Dermis microvascular lymphatic vessel endothelial cell (primary cell): ENCODE measurements around the gene SUN5. TPM values are rescaled to one million over a fixed set of nuclear protein-coding genes. Genes with fewer than 3 reads are reported as not detected.

Source experiments
- DNase-seq, 2 donors: peaks; one replicate each; pipeline versions ENCODE4 v3.0.0 to v3.0.0-alpha.2; 2010; ENCODE audit warnings: low read depth in 2 of 2
- total RNA-seq: library from RNA; depleted of rRNA; stranded (reverse); fragments of >200 nt; gene quantifications from 2 replicates; pipeline ENCODE4 v1.2.1, GENCODE V29; 2014

The SUN5 gene
- total RNA-seq, 1 donor from 2014 or later: not detected

DNA sequence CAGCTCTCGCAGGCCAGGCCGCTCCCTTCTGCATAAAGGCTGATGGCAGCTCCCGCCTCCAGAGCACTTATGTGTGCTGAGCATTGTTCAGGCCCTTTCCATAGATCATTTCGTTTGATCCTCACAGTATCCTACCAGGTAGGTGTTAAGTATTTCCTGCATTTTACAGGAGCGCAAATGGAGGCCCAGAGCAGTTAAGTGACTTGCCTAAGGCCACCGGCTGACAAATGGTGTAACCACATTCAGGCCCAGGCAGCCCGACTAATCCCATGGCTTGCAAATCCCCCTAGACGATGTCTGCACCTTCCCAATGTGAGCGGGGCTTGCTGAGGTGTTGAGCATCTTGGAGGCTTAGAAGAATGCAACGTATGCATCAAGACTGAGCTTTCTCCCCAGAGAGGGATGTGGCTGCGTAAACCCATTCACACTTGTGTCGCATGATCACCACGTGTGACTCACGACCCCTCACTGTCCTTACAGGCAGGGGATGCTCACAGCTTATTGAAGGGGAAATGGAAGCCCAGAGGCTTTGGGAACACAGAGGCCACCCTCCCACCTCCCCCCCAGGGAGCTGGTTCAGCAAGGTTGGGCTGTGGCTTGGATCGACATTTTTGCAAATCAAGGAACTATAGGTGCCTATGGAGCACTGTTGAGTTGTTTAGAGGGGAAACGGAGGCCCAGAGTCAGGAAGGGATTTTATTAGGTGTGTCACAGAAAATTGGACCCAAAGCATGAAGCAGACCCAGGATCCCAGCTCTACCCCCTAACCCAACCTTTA lies 10.3 kb upstream of the SUN5 start:
- DNase-seq: no peak

DNA sequence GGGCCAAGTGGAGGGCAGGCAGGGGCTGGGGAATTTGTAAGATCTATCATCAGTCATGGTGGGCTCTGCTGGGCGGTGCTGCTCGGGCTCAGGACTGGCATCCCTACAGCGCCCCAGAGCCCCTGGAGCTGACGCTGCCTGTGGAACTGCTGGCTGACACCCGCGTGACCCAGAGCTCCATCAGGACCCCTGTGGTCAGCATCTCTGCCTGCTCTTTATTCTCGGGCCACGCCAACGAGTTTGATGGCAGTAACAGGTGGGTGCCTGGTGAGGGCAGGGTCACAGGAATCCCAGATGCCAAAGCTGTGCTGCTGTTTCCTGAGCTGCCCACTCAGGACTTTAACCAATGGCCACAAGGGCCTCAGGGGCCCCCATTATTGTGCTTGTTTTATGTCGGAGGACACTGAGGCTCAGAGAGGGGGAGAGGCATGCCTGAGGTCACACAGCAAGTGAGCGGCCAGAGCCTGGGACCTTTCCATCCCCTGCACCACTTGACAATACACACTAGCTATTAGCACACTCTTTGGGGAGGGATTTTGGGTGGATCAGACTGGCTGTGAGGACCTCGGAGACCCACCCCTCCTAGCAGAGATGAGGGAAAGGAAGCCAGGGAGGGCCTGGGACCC lies 9.6 kb upstream of the SUN5 start:
- DNase-seq: no peak

DNA sequence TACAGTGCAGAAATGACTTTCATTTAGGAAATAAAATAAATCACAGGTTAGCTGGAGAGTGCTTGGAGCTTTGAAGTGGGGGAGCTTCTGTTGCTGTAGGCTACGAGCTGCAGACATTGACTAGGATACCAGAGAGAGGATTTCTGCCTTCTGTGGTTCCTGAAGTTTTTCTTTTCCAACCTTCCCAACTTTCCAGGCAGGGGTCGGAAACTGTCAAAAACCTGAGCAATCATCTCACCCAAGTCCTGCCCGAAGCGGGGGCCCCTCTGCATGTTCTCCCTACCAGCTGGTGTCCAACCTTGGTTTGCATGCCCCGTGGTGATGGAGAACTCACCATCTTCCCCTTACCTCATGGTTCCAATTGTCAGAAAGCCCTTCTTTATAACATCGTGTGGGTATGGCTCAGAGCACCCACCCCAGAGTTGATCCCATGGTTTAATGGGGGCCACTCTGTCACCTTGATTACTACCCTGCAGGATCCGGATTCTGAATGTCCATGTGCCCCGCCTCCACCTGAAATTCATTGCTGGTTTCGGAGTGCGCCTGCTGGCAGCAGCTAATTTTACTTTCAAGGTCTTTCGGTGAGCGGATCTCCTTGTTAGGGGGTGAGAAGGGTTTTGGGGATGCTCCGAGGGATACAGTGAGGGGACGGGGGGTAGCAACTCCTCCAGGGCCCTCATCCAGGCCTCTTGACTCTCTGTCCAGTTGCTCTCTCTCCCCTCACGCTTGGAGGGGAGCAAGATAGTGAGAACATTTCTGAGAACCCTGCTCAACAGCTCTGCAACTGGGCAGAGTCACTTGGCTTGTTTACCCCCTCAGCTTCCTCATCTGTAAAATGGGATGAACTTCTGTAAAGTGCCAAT lies 8.3 kb upstream of the SUN5 start:
- DNase-seq: no peak

DNA sequence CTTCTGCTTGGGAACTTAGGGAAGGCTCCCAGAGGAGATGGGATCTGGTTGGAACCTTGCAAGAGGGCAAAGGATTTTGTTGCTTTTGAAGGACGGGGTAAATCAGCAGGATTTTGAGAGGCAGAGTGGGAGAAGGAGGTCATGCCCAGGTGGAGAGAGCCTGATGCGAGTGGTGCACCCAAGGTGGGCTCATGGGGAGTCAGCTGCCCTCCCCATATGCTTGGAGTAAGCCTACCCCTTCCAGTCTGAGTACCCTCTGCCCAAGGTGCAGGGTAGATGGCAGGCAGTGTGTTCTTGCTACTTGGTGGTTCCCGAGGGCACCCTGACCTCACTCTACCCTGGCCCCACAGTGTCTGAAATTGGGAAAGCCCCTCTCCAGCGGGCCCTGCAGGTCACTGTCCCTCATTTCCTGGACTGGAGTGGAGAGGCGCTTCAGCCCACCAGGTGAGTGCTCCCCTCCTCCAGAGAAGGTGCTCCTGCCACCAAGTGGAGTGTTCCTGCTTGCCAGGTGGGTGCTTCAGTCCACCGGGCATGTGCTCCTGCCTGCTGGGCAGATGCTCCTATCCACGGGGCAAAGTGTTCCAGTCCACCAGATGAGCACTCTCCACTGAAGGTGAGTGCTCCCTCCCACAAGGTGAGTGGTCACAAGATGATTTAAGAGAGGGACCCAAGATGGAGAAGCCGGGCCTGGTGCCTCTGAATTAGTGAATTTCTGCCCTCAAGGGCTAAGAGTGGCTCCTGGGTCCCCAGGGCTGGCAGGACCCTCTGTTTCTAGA lies 6.6 kb upstream of the SUN5 start:
- DNase-seq: no peak

DNA sequence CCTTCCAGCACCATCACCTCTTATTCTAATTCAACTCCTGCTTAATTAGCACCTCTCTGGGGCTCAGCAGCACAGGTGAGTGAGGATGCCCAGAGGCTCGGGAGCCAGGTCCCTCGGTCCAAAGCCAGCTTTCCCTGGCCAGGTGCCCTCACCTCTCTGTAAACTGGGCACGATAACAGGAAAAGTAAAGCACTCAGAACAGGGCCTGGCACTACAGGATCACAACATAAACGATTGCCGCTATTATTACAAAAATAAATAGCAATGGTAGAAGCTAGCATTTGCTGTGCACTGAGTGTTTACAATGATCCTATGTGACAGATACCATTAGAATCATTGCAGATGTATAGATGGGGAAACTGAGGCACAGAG lies 5.9 kb upstream of the SUN5 start:
- DNase-seq: no peak

DNA sequence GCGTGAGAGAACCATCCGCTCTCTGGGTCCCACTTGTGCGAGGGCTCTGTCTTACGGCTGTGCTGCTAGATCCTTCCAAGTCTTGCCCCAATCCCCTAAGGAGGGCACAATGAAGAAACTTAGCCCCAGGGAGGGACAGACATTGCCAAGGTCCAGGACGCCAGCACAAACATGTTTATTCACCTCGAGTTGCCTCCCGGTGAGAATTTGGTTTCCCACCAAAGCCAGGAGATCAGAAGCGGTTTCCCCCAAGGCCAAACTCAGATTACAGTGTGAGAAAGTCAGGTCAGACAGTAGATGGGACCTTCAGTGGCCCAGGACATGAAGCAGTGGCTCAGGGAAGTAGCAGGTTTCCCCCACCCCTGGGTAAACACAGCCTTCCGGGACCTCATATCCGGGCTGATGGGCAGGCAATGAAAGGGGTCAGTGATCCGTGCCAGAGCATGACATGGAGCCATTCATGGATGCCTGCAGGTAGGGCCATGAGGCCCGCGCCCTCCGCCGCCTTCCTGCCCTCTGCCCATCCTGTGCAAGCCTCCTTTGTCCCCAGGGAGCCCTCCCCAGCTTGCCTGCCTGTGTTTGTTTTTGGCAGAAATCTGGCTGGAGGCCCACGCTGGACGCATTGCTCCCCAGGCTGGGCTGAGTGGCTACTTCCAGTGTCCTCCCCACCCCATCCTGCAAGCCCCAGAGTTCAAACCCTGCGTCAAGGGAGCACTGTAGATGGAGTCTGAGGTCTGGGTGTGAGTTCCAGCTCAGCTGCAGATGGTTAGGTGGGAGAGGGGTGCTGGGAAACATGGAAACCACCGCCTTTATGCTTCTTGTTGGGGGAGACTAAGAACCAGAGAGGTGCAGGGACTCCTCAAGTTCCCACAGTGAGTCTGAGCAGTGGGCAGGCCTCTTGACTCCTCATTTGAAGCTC lies 5.2 kb upstream of the SUN5 start:
- DNase-seq: peak in 1 of 2 donors; percentile 6

DNA sequence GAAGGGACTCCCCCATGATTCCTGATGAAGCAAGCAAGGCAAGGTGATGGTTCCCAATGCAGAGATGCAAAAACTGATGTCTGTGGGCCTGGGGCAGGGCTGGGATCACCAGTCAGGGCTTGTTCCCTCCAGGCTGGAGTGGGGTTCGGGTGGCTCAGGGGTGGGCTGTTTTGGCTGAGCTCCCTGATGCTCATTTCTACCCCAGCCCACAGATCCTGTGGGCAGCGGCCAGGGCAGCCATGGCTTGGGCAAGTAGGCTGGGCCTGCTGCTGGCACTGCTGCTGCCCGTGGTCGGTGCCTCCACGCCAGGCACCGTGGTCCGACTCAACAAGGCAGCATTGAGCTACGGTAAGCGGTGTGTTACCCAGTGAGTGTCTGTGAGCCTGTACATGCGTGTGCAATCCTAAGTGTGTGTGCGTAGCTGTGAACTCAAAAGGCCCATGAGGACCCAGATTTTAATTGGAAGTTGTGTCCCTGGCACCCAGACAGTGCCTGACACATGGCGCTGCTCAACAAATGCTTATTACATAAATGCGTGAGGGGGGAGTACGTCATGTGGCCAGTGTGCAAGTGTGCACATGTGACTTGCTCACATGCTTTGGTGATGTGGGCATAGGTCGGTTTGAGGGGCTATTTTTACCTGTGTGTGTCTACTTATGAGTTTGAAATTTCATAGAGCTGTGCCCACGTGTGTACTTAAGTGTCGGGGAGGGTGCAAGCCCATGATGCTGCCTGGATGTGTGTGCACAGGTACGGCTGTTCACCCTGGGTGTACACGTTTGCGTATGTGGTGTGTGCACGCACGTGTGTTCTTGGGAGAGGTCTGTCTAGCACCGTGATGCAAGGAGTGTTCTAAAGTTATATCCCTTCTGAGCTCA lies 4.3 kb upstream of the SUN5 start:
- DNase-seq: no peak

DNA sequence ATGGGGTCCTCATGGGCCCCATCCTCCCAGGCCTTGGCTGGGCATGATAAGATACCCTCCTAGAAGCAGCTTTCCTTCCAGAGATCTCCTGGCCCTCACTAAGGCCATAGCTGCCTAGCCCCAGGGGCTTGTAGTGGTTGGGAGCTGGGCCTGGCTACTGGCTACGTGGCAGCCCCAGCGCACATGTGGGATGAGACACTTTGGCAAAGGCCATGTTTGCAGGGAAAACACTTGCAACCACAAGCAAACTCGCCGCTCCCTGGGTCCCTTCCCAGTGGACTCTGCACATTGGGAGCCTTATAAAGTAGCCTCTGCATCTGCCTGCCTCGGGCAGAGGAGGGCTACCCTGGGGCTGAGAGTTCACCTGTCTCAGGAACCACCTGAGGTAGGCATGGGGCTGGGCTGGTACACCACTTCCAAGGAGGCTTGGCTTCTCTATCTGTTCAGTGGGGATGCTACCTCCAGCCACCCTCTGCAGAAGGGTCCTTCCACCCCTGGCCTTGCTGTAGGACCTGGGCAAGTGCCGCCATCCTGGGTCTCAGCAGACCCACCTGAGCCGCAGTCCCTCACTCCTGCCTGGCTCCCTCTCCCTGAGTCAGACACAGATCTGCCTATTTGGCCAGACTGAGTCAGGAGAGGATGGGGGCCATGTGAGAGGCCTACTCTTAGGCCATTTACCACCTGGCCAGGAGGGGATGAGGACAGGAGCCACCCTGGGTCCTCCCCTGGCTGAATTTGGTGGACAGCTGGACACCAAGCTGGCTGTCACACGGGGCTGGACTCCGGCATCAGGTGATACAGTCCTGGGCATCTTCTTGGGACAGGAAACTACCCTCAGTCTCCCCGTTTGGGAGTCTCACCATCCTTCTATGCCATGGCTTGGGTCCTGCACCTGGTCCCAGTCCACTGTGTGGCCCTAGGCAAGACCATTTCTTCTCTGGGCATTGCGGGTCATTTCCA lies 3.4 kb upstream of the SUN5 start, which contains the start of gene BPIFB2:
BPIFB2 (plus strand) TSS at position 329 of the 960 bp plus-strand sequence. CDS start 871 bp downstream, outside the sequence.
- no peak for DNase-seq

DNA sequence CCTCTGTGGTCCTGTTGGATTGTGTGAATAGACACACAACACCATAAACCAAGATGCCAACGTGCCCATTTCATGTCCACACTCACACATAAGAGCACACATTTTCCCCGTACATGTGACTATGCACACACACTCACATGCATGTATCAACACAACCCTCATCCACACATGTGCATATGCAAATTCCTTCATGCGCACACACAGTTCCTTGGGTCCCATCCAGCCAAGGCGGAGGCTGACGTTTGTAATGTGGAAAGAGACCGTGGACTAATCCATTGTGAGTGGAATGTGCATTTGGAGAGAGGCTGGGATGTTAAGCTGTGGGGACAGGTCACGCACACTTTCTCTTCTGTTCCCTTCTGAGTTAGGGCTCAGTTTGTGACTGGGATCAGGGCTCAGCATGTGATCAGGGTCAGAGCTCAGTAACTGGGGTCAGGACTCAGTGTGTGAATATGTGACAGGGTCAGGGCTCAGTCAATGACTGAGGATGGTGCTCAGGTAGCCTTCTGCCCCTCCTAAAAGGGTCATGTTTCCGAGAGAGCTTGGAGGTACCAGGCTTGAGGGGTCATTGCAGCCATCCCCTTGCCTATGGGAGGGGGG lies 2.6 kb upstream of the SUN5 start:
- DNase-seq: no peak

DNA sequence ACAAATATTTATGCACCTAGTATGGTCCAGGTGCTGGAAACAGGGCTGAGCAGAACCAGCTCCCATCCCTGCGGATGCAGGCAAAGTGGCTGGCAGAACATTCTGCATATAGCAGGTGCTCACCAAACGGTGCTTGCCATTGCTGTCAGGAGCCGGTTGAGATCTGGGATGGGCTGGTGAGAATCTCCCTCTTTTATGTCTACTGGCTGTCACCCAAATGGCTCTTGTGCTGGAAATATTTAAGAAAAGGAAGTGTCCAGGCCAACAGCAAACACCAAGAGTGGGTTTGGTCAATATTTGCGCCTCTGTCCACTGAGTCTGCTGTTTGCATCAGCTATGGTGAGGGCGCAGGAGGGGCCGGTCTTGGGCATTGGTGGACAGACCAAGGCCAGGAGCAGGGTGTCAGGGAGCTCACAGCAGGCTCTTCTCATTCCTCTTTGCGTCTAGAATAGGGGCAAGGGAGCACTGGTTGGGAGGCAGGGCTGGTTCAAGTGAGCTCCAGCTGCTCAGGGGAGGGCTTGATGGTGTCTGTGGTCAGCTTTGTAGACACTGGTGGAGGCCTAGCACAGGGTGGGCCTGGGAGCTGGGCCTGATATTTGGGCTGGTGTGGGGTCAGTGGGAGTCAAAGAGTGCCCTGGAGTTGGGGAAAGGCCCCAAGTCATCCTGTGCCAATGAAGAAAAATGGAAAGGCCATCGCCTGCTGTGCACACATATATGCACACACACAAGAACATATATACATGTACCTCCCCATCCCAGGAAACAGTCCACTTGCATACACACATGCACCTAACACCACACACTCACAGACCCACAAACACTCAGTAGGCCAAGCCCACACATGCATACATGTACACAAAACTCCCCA lies 1.9 kb upstream of the SUN5 start:
- no peak for DNase-seq

DNA sequence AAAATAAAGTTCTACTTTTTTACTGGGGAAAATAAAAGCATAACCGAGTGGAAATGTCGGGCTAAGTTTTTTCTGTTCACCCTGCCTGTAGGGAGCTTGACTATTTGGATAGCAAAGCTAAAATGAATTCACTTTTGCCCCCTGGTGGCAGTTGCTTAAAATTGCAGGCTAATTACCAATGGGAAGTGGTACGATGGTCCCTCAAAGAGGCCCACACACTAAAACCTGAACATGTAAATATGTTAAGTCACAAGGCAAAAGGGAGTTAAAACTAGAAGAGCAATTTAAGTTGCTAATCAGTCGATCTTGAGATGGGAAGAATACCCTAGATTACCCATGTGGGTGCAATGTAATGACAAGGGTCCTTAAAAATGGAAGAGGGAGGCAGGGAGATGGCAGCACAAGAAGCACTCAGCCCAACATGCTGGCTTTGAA lies 916 bp upstream of the SUN5 start:
- no peak for DNase-seq

DNA sequence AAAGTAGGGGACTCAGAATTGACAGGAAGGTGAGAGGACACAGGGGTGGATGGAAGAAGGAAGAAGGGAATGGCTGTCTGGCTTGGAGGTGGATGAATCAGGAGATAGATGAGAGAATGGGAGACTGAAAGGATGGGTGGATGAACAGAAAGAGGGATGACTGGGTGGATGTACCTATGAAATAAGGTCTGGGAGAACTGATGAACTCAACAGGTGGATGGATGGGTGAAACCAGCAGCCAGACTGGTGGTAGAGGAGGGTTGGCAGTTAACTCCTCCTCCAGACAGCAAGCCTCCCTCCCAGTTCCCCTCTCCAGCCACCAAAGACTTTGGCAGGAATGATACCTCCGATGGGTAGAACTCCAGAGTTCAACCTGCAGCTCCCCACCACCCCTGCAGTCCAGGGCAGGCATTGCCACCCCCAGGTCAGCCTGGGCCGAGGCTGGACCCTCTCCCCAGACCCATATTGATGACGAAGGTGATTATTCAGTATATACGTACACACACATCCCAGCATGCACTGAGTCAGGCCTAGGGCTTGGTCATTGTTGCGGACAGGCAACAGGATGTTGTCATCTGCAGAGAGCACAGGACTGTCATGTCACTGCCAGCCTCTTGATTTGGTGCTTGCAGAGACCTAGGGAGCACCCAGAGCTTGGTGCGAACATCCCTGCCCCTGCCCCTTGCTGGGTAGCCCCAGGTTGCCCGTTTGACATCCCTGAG lies 2.0 kb downstream of the SUN5 start:
- no peak for DNase-seq

DNA sequence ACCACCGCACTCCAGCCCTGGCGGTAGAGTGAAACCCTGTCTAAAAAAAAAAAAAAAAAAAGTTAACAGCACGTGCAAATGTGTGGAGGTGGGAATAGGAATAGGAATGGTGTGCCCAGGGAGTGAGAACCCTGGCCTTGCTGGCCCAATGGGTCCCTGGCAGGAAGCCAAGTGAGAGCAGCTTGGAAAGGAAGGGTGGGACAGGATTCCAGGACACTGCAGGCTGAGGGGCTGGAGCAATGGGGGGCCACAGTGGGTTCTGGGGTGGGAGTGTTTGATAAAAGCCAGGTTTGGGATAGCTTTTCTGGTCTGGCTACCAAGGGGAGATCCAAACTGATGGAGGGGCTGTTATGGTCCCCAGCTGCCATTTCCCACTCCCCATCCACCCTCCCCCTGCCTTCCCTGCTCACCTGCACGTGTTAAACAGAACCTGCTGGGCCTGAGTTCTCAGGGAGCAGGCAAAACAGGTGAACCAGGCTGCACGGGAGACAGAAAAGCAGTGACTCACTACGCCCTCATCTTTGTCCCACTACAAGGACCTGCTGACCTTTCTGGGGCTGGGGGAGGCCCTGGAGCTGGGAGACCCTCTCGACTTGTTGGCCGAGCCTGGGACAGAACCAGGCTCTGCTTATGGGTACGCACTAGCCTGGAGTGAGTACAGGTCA lies 3.3 kb downstream of the SUN5 start:
- DNase-seq: no peak

DNA sequence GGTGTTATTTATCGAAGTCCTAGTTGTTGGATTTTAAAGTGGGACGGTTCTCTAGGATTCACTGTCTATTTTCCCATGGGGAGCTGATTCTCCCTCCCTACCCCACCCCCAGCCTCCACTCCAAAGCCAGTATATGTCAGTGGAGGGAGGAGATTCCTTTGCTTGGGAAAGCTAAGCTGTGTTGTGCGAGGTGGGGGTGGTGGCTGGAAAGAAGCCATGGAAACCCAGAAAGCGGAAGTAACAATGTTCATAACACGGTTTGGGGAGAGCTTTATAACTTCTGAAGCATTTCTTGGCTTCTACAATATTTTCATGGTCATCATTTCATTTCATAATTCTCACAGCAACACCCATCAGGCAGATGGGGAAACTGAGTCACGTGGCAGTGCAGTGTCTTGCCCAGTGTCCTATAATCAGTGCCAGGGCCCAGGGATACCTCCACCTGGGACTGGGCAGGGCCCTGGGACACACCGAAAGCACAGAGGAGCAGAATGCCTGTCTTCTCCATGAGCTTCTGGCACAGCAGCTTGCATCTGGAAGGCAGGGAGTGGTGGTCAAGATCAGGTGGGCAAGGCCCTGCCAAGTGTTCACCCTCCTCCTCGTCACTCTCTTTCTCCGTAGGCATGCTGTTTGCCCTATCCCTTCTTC lies 4.5 kb downstream of the SUN5 start:
- DNase-seq: peak in 1 of 2 donors; percentile 31

DNA sequence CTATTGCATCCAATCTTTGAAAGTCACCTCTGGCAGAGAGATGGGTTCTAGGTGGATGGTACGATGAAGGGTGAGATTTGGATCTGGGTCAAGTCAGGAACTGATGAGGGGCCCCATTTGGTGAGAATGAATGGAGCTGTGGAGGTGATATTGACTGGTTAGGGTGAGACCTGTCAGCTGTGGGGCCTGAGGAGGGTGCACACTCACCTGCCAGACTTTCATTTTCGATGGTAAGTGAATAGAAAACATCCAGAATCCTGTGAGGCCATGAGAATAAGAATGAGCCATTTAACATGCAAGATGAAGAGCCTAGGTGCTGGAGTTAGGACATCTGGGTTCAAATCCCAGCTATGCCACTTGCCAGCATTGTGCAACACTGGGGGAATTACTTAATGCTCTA lies 6.8 kb downstream of the SUN5 start:
- no peak for DNase-seq
